ENCODE data around the gene PTPRF.

GRCh38 chr1:43526002-43526401 is 4.7 kb upstream of the PTPRF start:
- TF ChIP-seq FOXK2 (IDR thresholded peaks at IDR 0.05): no peak
- no peak for TF ChIP-seq TARDBP (IDR thresholded peaks at IDR 0.05)

Data from HEK293T (cell line).